ENCODE measurements around the gene METRN.

Gene METRN

DNA sequence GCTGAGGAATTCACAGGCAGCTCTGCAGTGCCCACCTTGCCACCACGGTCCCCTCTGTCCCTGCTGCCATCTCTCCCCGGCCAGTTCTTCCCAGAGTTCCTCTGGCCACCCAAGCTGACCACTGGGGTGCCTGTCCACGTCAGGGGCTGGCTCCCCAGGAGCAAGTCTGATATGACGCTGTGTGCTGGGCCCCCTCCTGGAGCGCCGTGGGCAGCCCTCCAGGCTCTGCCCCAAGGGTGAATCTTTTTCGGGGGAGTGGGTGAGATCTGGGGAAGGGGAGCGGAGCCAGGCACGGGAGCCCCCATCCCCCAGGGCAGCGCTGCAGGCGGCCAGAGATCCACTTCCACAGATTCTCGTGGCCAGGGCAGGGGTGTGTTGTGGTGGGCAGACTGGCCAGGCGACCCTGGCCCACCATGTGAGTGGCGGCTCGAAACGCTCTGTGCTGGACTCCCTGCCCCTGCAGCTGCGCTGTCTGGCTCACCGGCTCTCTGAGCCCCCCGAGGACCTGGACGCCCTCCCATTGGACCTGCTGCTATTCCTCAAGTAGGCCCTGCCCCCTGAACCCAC, 49.3 kb downstream of the METRN start:
- no peak for TF ChIP-seq CTCF (IDR thresholded peaks at IDR 0.05; ENCODE audit: low read depth, low read length, missing control alignments)
- DNase-seq (ENCODE audit: extremely low read depth, low read depth) = no peak
- H3K4me3 ChIP-seq (replicated peaks; ENCODE audit: low read depth, low read length) = no peak overlapping the region

DNA sequence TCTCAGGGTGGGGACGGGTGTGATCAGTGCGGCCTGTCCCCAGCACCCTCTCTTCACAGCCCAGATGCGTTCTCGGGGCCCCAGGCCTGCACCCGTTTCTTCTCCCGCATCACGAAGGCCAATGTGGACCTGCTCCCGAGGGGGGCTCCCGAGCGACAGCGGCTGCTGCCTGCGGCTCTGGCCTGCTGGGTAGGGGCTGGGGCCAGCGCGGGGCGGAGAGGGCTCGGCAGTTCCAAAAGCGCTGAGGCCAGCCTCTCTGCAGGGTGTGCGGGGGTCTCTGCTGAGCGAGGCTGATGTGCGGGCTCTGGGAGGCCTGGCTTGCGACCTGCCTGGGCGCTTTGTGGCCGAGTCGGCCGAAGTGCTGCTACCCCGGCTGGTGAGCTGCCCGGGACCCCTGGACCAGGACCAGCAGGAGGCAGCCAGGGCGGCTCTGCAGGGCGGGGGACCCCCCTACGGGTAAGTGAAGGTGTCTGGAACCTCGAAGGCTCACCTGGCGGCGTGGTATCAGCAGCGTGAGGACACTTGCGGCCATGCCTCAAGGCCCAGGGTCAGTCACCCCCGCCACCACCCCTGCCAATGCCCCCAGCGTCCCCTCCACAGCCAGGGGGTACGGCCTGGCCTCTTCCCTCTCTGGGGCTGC, 50.0 kb downstream of the METRN start:
- TF ChIP-seq CTCF (IDR thresholded peaks at IDR 0.05; ENCODE audit: low read depth, low read length, missing control alignments) = no peak
- no peak for DNase-seq (ENCODE audit: extremely low read depth, low read depth)
- no peak overlapping the region for H3K4me3 ChIP-seq (replicated peaks; ENCODE audit: low read depth, low read length)

- DNase-seq (ENCODE audit: extremely low read depth, low read depth) = no peak
- TF ChIP-seq CTCF (IDR thresholded peaks at IDR 0.05; ENCODE audit: low read depth, low read length, missing control alignments) = no peak
- H3K4me3 ChIP-seq (replicated peaks; ENCODE audit: low read depth, low read length) = no peak overlapping the region
These were observed 50.6 kb downstream of the METRN start for GRCh38 chr16:765488-765865.

- no peak overlapping the region for H3K4me3 ChIP-seq (replicated peaks; ENCODE audit: low read depth, low read length)
- no peak for DNase-seq (ENCODE audit: extremely low read depth, low read depth)
- TF ChIP-seq CTCF (IDR thresholded peaks at IDR 0.05; ENCODE audit: low read depth, low read length, missing control alignments) = no peak
These were observed 51.3 kb downstream of the METRN start for GRCh38 chr16:766008-766819.

GRCh38 chr16:766820-767640, 52.1 kb downstream of the METRN start:
- DNase-seq (ENCODE audit: extremely low read depth, low read depth) = no peak
- TF ChIP-seq CTCF (IDR thresholded peaks at IDR 0.05; ENCODE audit: low read depth, low read length, missing control alignments) = no peak
- no peak overlapping the region for H3K4me3 ChIP-seq (replicated peaks; ENCODE audit: low read depth, low read length)

GRCh38 chr16:767743-768235, 52.9 kb downstream of the METRN start:
- TF ChIP-seq CTCF (IDR thresholded peaks at IDR 0.05; ENCODE audit: low read depth, low read length, missing control alignments) = no peak
- H3K4me3 ChIP-seq (replicated peaks; ENCODE audit: low read depth, low read length) = no peak overlapping the region
- DNase-seq (ENCODE audit: extremely low read depth, low read depth) = no peak
